NT2/D1 (cell line): ENCODE measurements around the gene CCDC38.

ENCODE experiments used
- SUZ12 ChIP-seq: IDR thresholded peaks from 2 replicates; pipeline ENCODE4 v1.6.1; 2011; ENCODE audit not compliant: insufficient read length, insufficient read depth; ENCODE audit errors: extremely low read depth
- YY1 ChIP-seq: IDR thresholded peaks from 2 replicates; pipeline ENCODE4 v1.6.1; 2011; ENCODE audit not compliant: insufficient read length, insufficient read depth
- ZNF274 ChIP-seq: IDR thresholded peaks from 2 replicates; pipeline ENCODE4 v1.6.1; 2011; ENCODE audit warnings: mild to moderate bottlenecking, low read depth, low read length

DNA sequence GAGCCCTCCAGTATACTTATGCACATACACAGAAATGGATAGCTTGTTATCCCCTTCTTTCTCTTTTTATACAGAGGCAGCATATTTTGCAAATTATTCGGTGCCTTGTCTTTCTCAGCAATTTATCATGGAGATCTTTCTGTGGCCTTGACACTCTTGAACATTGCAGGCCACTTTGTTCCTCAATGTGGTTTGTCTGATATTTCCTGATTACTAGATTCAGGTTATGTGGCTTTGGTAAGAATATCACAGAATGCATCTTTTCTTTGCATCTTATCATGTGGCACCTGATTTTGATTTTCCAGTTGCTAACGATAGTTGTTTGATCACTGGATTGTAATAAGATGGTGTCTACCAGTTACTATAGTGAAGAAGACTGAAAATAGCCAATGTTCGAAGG lies 90.8 kb downstream of the CCDC38 start:
- no peak for TF ChIP-seq ZNF274
- TF ChIP-seq YY1: no peak
- TF ChIP-seq SUZ12: no peak
